NCI-H146 (cell line): ENCODE results near the gene TWIST1.

ENCODE experiments used
- DNase-seq: peaks from one replicate; lab custom pipeline; 2025; lab: John Stamatoyannopoulos, UW

The TWIST1 gene

DNA sequence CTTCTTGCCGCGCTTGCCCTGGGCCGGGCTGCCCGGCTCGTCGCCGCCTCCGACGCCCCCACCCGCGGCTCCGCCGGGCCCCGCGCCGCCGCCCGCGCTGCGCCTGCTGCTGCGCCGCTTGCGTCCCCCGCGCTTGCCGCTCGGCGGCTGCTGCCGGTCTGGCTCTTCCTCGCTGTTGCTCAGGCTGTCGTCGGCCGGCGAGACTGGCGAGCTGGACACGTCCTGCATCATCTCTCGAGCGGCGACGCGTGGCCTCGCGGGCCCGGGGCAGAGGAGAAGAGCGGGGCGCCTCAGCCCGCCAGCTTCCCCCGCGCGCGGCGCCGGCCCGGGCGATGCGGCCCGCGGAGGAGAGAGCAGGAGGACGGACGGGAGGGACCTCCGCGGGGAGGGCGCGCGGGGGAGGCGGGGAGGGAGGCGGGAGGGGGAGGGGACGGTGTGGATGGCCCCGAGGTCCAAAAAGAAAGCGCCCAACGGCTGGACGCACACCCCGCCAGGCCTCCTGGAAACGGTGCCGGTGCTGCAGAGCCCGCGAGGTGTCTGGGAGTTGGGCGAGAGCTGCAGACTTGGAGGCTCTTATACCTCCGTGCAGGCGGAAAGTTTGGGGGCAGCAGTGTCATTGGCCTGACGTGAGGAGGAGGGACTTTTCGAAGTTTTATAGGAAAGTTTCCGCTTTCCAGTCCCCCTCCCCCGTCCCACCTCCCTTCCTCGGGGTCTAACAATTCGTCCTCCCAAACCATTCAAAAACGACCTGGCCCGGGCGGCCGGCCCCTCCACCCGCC, at the start of gene TWIST1:
TWIST1 (minus strand) TSS at position 546 of the 779 bp plus-strand sequence; CDS start at position 231, 315 bp downstream.
- DNase-seq = peak; percentile 60

DNA sequence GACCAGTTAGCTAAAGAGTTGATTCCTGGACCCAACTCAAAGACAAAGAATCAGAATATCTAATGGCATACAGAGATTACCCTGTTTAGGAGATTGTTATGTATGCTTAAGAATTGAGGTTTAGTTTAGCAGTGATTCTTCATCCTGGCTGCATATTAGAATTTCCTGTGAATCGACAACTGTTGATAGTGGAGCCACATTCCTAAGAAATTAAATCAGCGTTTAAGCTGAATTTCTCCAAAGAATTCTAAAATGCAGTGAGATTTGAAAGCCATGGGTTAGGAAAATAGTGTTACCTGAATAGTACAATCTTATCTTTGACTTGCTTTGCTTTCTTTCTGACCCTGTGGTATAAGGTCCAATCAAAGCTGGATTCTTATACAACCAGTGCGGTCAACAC, 44.2 kb upstream of the TWIST1 start:
- no peak for DNase-seq

DNA sequence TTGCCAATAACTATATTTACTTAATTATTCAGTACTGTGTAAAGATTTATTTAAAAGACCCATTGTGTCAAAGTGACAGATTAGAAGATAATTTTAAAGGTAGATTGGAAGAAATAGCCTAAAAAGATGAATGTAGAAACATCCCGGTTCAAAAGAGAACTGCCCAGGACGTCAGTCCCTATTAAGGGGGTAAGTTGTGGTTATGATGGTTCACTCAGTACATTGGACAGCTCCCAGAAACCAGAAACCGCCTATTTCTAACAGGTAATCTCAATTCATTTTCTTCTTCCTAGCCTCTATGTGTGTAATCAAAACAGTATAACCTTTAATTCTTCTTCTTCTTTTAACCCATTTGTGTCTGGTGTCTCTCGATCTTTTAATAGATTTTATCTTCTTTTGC, 29.3 kb upstream of the TWIST1 start:
- no peak for DNase-seq

DNA sequence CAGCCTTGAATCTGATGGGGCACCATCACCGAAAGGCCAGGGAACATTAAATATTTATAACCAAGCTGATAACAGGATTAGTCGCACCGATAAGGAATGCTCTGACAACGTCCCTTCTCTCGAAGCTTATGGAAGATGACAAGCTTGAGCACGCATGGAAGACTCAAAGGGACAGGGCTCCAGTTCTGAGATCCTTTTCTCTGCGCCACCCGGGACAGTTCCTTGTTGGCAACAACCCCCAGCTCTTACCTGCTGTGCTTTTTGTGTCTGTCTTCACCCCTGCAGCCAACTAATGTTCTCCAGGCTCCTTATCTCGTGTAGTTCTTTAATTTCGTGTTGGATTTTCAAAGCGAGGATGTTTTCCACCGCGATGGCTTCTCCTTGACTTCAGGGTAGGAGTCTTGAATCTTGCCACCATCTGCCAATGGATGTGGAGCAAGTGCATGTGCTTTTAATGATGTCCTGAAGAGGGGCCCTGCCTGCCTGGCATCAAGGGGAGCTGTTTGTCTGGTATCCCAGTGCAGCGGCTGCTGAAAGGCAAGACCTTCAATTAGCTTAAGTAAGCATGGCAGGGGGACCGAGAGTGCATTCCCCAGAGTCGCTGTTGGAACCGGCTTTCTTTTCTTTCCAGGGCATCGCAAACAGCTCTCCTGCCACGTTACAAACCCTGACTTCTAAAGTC, 28.1 kb upstream of the TWIST1 start:
- DNase-seq = peak; percentile 6

DNA sequence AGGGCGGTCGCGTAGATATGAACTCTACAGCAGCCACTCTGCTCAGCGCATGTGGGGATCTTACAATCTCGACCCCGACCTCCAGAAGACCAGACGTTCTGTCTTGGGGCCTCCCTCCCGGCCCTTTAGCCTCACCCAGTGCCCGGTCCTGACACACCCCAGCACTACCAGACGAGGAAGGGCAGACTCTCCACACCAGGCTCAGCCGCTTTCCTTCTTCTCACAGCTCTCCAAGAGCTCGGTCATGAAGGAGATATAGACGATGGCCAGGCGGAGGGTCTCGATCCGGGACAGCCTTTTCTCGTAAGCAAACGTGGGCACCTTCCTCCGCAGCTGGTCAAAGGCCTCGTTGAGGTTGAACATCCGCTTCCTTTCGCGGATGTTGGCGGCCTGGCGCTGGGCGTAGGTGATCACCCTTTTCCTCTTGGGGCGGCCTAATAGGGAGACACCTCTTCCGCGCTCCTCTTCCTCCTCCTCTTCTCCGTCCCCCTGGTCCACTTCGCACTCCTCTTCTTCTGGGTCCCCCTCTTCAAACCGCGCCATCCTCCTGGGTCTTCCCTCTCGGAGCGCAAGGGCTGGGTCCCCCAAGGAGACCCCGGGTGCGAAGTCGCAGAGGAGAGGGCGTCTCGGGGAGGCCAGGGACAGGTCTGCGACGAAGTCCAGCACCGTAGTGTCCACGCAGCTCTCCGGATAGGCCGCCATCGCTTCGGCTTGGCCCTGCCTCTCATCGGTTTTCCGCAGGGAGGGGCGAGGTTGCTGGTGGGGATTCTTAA, 27.4 kb upstream of the TWIST1 start, which contains the start of gene FERD3L:
FERD3L (minus strand) TSS at position 761 of the 773 bp plus-strand sequence; CDS start at position 702, 59 bp downstream.
- no peak for DNase-seq

DNA sequence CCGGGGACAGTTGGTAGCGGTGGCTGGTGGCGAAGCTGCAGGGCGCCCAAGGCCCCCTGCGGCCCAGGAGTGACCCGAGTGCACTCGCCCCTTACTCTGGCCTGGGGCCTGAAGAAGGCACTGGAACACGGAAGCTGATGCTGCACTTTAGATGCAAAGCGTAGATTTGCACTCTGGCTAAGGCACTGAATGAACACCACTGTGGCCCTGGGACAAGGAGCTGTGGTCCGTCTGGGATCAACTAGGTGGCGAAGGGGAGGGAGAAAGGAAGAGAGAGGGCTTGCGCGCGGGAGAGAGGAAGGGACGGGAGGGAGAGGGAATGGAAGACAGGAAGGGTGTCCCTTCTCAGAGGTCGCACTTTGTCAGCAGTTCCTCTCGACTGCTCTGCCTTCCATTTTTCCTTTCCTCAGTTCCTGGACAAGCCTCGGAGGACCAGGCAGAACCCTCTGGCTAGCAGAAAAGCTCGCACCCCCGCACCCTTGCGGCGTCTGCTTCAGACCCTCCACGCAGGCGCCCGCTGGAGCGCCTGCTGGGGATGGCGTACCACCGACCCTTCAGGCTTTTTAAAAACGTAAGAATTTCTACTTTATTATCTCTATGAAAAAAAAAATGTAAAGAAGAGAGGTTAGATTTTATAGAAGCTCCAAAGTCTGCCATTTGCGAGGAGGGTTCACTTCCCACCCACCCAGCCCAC, 26.6 kb upstream of the TWIST1 start:
- DNase-seq = no peak

DNA sequence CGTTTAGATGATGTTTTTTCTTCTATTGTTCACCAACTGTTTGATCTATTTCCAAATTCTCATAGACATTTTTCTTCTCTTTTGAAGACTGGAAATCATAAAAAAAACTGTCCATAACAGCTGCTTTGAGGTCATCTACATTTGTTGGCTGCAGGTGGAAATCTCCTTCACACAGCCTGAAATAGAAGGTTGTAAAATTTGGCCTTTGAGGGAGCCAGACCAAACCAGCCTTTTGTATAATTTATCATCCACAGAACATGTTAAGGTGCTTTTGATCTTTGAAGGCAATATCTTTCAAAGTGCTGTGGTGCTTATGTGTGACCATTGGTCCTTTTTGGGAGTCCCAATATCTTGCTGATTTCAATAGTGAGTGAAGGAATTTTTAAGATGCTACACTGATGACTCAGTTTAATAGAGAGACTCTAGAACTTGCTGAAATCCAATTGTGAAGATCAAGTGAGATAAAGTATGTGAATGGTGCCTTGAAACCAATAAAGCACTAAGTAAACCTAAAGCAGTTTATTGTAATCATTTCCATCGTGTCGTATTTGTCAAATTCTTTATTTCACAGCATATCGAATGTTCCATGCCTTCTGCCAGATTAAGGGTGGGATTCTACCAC, 22.4 kb upstream of the TWIST1 start:
- no peak for DNase-seq

DNA sequence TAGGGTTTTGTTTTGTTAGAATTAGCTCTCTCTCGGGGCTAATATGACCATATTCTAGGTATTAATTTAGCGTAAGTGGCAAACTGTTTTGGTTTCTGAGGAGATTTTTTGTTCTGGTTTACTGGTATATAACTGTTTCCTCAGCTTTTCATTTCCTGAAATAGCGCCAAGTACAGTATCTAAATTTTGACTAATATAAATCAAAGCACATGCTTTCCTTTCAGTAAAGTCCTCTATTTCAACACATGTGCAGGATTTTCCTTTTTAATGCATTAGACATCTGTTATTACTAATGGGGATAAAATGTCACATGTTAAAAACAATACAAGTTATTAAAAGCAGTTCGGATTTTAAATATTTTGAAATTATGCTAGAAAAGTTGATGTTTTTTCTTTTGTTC, 16.4 kb upstream of the TWIST1 start:
- no peak for DNase-seq

DNA sequence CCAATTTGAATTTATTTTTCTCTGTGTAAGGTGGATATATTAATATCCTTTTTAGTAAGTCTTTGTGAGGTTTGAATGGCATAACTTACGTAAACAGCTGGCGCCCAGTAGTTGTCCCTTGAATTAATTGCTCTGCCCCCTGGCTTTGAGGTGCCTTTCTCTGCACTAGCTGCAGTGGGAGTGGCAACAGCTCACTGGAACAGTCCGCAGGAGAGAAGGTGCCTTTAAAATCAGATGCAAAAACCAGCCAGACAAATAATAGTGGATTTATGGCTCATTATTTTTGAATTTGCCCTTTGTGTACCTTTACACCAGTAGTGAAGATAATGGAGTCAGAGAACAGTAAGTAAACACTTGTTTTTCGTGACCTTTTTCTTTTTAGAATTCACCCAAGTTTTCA, 16.0 kb upstream of the TWIST1 start:
- no peak for DNase-seq

DNA sequence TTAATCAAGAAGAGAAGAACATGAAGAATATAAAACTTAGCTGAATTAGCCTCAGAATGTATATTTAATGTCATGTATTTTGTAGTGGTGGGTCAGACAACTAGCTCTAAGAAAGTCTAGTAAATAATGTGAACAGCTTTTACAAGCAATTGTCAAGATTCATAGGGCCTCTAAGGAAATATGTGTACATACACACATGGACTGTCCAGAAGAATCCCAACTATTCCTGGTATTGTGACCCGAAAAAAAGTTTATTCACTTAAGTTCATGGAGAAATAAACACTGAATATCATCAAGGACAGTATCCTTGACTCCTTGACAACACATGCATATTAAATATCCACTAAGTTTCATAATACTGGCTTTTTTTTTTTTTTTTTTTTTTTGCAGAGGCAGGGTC, 11.4 kb upstream of the TWIST1 start:
- no peak for DNase-seq

DNA sequence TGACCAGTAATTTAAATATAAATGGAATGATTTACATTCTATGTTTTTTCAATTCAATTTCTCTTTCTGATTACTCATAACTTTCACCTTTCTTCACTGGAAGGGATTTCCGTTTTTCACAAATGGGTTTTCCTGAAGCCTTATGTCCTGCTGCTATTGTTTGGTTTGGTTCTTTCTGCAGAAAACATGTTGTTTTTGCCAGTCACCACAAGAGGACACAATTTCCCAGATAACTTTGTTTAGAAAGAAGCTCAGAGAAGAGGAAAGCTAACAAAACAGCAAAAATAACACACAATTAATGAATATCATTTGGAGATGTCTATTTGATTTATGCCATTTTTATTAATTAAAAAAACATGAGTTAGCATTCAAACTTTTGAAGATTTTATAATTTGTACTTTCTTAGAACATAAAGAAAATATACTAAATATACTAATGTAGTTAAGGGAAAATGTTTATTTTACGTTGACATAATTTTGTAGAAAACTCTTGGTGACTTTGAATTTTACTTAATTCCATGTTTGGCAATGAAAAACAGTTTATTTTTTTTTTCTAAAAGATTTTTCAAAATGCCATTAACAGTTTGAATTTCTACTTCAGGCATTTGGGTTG, 4.6 kb upstream of the TWIST1 start:
- DNase-seq = peak; percentile 59

DNA sequence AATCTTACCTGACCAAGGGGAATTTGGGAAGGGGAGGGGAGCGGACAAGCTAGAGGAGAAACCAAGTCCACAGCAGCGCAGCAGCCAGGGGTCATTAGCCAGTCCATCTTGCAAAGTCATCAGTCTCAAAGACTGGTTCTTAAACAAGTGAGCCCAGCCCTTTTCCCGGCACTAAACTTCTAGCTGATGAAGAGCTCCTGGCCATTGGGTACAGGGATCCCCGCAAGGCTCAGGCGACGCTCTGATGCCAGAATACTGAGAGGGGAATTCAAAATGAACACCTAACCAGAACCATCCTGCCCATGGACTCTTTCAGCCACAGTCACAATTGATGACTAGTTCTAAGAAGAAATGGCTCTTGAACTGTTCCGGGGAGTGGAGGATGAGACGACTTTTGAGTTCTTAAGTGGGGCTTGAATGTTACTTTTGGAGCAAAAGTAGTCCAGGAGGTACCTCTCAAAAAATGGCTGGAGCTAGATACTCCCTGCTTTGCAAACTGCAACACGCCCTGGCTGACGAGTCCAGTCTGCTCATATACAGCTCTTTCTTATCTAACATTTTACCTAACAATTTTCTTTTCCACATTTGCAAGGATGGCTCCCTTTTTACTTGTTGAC, 2.5 kb upstream of the TWIST1 start:
- DNase-seq = no peak

DNA sequence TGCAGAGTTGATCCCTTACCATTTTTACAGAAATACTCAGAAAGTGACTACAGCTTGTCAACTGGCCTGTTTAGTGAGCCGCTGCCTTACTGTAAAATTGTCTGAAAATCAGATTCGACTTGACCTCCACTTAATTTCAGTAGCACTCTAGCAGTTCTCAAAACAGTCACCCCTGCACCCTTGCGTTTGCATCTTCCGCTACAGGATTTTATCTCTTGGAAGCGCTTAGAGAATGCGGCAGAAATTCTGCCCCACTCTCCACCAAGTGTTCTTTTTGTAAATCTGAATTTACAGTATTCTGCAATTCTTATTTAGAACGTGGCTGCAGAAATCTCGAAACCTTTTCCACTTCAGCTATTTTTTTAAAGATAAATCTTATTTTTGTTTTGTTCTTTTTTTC, 1.9 kb upstream of the TWIST1 start:
- DNase-seq = no peak

DNA sequence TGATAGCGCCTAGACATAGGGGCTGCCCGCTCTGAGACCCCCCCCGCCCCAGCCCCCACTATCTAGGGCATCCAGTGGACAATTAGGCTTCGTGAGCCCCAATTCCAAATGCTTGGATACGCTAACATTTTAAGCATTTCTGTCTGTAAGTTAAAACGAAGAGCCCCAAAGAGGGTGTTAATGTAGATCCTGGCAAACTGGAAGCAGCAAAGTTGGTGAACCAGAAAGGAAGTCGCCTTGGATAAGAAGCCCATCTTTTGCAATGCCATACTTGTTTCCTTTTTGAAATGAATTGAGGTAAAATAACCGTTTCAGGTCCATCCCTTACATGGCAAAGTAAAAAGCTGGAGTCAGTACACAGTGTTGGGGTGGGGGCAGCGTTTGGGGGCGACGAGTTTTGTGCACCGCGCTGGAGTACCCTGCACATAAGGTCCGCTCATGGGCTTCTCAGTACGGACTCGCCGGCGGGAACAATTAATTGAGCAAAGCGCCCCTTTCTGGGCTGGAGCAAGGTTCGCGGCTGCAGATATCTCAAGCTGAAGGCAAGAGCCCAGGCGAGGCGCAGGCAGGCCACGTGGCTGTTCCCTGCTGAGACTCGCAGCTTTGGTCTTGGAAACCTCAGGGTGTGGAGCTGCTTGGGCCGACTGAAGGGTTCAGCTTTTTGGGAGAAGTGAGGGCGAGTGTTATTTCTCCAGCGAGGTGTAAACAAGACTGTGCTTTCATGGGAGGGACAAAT, 1.4 kb upstream of the TWIST1 start:
- no peak for DNase-seq

DNA sequence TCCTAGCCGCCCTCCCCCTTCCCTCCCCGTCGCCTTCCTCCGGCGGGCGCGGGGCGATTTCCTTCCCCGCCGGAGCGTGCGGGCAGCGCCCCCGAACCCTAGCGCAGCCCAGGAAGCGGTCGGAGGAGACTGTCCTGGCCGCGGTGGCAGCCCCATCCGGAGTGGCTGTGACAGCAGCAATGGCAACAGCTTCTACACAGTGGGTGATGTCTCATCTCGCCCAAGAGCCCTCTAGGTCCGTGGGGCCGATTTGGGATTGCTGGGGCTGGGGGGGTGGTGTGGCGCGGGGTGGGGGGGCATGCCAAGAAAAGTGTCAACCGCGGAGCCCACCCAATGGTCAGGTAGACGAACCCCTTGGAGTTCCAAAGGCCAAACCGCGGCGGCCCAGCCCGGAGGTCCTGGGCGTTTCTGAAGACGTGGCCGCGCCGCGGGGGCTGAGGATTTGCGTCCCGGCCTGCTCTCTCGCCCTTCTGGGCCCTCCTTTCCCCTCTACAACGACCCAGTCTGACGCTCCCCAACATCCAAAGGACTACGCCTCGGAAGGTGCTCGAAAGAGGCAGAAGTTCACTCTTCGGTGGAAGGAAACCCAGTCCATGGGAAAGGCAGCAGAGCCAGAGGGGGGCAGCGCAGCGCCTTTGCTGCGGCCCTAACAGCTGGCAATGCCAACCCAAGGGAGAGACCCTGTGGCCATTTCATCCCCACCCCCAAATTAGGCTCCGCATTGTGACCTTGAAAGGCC, 603 bp upstream of the TWIST1 start:
- DNase-seq = peak; percentile 29

DNA sequence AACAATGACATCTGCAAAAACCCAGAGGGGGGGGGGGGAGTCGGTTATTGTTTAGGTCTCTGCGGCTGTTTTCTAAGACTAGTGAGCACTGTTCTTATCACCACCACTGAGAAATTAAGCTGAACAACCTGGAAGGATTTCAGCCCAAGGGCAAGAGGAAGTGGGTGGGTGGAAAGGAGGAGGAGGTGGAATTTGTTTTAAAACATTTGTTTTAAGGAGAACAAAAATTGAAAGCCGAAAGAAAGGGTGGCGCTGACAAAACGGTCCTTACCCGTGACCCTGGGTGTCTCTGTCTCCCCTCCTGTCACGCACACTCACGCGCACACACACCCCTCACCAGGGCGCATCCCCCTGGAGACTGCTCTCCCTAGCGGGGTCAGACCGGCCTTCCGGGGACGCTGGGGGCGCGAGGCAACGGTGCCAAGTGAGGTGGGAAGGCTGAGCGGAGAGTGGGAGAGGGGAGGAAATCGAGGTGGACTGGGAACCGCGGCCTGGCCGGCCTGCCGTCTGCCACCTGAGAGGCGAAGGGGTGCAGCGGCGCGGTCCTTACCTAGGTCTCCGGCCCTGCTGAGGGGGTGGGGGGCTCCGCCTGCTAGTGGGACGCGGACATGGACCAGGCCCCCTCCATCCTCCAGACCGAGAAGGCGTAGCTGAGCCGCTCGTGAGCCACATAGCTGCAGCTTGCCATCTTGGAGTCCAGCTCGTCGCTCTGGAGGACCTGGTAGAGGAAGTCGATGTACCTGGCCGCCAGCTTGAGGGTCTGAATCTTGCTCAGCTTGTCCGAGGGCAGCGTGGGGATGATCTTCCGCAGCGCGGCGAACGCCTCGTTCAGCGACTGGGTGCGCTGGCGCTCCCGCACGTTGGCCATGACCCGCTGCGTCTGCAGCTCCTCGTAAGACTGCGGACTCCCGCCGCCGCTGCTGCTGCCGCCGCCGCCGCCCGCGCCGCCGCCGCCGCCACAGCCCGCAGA, 1.0 kb downstream of the TWIST1 start:
- peak; percentile 74 for DNase-seq

DNA sequence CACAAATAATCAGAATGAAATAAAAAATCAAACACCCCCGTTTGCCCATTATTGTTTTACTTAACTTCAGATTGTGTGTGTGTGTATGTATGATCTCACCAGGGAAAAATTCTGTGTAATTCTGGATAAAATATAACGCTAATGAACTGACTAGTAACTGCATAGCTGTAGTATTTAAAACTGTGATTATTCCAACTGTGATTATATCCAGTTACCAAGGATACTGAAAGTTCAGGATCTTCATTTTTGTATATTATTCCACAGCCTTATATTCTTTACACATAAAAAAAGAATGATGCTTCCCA, 2.9 kb downstream of the TWIST1 start:
- DNase-seq = no peak

DNA sequence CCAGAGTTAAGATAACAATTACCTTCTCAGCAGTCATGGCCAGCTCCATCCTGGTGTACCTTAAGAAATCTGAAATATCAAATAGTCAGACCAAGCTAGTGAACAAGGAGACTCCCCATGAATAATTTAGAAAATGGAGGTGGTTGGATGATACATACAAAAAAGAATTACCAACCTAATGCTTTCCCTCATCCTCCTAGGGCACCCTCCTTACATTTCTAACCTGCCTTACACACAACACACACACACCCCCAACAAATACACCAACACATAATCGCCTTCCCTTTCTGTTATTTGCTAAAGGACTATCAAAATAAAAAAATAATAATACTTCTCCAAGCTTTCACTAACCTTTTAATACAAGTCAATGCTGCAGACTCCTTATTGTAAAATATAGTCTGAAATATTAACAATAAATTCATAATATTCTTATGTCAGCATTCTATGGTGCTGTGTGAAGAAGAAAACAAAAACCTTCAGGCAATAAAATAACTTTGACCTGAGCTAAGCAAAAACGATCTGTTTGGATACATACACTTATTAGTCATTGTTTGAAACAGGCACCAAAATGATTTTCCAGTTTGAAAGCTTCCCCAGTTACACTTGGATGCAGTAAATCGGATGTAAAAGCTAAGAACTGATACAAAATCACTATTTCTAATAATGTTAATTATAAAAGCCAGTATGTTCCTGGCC, 3.4 kb downstream of the TWIST1 start:
- DNase-seq = no peak
